Activated naive CD4-positive, alpha-beta T cell treated with anti-CD3 and anti-CD28 coated beads, Interleukin-2, amount 50 U/mL, for 16 hours (primary cell): ENCODE data around the gene LITAFD.
"Not testable (repeated sequence)": the region's sequence is repeated elsewhere in the genome, so short reads cannot be mapped to it uniquely, and the experiment has no call there.

Source experiments
- DNase-seq: peaks from one replicate; pipeline ENCODE4 v3.0.0-alpha.2; 2020

LITAFD gene

DNA sequence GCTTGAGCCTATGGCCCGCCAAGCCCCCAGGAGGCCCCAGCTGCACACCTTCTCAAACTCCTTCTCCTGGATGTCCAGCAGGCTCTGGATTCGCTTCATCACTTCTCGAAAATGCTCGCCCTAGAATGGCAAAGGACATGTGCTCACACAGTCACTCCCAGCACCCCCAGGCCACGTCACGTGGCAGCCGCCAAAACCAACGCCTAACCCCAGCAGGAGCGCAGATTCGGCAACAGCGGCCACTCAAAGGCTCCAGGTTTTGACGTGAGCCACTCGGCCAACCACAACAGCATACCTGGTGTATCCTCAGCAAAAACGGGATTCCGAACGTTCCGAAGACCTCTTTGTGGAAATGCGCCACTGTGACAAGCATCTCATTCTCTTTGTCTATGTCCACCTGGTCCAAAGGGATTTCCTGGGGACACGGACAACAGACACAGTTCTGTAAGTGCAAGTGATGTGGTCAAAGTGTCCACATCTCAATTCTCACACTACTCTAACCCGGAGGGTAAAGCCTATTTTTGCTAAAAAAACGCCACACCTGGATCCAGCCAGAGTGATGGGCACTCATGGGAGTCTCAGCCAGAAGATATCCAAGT lies 12.7 kb downstream of the LITAFD start:
- DNase-seq: no peak

DNA sequence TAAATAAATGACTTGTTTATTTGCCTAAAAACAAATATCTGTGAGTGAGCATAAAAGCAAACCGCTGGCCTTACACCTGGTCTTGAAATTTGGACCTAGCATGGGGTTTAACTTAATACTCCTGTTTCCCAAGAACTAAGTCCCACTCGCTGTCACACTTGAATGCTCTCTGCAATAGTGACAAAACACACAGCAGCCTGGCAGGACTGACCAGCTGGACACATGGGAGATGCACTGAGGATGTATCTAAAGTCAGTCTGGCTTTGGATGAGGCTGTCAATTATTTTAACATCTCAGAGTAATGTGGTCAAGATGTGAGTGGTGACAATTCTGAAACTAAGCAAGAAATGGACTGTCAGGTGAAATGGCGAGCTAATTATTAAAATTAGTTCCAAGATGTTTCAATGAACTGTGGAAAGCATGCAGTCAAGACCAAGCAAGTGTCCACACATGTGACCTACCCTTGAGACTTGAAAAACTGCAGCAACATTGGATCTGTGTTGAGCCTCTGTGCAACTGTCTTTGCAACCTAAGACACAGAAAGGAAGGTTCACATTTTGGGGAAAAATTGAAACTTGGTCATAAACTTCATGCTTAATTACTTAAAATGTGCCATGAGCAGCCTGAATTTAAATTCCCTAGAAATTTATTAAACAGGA lies 16.6 kb downstream of the LITAFD start:
- no peak for DNase-seq

DNA sequence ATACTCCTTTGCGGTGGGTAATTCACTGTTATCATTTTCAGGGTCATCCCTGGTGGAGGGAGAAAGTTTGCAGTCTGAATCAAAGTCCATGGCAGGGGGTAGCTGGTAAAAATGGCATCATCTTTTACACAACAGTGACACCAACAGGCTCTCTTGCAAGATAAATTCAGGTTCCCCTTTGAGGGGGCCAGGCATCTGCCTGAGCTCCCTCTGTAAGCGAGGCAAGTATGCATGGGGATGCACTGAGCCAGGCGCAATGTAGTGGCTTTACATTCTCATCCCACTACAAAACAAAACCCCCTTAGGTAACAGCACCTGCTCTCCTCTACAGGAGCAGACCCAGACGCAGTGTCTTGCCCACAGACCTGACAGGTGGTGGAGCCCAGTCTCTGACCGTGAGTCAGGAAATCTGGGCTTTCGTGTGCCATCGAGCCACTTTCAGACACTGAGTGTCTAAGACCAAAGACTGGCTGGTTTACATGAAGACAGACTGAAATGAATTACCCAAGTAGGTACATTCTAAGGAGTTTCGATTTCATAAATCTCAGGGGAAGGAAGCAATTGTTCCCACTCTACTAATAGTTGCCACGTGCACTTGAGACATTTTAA lies 17.7 kb downstream of the LITAFD start:
- DNase-seq: no peak

DNA sequence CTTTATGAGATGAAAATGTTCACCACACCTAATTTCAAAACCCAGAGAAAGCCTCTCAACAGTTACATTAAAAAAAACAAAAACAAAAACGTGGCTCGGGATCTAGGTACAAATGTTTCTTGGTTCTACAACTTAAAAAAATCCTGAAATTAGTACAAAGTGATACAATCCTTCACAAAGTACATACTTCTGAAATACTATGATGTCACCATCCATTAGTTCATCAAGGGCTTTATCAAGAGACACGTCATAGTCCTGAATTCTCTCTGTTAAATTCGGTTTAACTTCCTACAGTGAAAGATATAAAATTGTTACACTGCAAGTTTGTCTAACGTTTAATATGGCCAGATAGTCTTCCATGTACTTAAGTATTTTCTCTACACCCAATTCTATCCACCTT lies 18.2 kb downstream of the LITAFD start:
- DNase-seq: no peak

DNA sequence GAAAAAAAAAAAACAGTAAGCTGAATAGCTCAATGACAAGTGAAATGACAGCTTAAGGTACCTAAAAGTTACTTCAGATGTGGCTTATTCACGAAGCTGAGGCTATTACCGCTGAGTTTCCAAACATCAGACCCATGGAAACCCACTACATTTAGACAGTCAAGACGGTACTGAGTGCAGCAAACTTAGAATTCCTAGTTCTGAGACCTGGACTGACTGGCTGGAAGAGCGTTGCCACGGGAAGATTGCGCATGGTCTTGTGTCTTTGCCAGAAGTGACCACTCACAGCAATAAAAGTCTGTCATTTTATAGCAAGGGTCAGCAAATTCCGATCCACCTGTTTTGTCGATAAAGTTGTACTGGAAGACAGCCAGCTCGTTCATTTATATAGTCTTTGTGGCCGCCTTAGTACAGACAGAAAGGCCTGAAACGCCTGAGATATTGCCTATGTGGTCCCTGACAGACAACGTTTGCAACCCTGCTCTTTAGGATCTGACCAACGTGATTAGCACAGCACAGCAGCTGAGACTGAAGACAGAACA lies 19.2 kb downstream of the LITAFD start:
- DNase-seq: no peak

DNA sequence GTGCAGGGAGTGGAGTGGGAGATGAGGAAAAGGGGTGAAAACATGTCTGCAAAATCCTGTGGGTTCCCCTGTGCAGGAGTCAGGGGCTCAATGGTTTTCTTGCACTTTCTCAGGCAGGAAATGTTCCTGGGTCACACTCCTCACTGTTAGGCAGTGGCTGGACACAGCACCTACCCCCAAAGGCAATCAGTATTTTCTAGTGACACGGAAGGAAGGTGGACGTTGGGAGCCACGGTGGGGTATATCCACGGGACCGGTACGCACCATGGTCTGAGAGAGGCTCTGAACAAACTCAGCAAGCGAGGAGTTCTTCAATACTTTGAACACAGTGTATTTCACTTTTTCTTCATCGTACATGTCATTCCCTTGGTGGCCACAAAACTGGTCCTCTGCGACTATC lies 20.9 kb downstream of the LITAFD start:
- DNase-seq: no peak

DNA sequence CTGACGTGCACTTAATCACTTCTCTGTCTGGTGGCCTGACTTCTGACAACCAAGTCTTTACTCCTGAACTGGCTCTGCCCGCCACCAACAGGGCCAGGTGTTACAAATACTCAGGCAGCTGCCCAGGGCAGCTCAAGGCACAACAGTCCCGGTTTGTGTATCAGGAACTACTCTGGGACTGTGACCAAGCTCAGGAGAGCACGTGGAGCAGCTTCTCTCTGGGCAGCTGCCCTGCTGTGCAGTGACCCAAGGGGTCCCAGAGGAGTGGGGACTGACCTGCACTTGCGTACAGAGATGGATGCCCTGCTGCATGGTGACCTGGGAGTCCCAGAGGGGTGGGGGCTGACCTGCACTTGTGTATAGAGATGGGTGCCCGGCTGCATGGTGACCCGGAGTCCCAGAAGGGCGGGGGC lies 21.9 kb downstream of the LITAFD start:
- no peak for DNase-seq

DNA sequence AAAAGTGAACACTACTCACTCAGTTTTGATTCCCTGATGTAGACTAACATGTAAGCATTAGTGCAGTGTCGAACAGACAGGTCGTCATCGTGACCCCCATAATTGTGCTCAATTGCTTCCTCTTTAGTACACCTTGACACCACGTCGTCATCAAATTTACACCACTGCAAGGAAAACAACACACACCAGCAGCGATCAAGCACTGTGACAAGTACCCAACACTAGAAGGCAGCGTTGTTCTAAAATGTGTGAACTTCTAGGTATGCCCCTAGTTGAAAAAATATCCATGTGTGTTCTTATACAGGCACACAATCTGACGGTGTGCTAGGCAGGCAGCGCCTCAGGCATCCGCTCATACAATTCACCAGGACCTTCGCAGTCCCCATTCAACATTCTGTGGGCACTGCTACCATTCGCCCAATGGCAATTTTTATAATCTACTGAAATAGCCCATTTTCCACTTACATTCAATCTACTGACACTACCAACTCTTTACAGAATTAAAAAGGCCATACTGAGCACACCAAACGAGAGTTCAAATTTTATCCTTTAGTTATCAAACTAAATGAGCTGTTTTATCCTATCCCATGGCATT lies 23.1 kb downstream of the LITAFD start:
- no peak for DNase-seq

DNA sequence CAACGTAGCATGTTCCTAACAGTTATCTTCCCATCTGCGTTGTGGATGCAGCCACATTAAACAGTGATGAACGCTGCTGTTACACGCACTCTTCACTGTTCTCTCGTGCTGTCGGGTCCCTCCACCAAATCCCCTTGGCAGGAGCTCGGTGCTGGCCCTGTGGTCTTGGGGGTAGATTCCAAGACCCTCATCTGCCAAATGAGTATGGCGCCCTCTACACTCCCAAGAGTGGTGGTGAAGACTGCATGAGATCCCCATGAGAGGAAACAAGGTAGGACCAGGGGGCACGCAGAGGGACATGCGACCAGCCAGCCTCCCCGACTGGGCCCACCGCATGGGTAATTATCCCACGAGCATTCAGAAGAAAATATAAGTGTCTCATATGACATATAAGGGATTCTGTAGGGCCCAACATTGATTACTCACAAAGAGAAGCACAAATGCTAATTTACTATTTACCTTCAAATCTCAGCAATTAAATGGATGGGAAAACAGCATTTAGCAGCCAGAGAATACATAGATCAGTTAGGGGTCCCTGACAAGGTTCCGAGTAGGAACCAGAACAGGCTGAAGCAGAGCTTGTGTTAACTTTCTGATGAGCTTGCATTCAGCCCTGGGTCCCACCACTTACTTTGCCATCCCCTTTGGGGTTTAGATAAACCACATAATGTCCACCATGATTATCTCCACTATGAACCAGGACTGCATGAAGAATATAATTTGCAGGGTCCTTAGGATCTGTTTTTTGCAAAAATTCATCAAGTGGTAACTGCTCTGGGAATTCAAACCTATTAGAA lies 23.8 kb downstream of the LITAFD start:
- no peak for DNase-seq

DNA sequence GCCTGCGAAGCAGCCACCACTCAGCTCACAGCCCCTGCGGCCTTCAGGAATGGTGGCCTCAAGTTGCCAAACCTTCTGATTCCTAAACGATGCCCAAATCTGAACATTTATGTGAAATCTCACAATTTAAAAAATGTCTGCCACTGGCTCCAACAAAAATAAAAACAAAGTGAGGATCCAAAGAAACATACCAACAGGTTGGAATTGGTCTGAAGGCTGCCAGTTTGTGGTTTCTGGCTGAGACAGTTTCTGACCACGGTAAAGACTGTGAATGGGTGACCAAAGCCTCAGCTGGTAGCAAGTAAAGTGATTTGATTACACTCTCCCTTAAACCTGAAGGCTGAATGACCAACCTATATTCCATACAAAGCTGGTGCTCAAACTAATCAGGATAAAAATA lies 24.9 kb downstream of the LITAFD start:
- DNase-seq: no peak

DNA sequence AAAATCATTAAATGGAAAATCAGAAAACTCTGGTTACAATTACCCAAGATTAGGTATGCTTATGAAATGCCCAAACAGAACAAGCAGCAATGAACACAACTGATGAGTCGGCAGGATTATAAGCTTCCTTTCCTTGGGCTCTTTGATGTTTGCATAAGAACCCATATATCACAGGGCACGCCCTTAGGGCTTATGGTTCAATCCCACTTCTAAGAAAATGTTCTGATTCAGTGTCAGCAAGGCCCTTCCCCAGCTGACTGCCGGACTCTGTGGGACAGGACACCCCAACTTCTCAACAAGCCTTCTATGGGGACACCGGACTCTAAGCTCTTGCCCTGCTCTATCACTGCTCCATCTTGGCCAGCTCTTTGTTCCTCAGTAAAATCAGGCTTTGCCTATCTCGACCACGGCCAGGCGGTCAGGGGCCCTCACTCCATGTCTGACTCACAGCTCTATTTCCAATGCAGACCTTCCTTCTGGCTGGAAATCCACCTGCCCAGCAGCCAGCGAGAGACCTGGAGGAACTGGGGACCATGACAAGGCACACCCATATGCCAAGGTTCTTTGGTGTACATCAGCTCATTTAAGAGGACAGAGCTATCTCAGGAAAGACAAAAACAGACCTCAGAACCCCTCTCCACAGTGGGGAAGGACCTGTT lies 26.8 kb downstream of the LITAFD start:
- DNase-seq: no peak

DNA sequence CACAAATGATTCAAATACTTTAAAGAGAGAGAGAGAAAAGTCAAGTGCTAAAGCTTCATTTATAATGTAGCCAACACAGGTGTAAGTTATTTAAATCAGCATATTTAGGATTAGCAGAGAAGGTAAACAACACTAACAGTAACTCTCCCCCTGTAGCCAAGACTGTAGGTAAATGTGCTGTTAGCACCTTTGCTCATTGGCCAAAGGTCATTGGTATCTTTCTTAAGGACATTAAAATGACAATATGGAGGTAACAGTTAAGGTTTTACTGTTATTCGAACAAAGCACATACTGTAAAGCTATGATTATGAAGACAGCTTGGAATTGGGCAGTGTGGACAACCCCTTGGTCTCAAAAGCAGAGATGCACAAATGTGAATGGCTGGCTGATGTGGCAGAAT lies 28.7 kb downstream of the LITAFD start:
- DNase-seq: no peak

DNA sequence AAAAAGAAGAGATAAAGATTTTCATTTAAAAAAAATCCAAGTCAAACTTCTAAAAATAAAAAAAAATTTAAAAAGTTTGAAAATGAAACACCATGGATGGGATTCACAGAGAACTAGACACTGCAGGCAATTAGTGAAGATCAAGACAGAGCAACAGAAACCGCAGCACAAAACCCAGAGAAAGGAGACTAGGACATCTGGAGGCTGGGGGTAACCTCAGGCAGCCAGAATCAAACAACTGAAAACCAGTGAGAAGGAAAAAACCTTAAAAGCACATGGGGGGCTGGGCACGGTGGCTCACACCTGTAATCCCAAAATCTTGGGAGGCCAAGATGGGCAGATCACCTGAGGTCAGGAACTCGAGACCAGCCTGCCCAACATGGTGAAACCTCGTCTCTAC lies 30.6 kb downstream of the LITAFD start:
- no peak for DNase-seq

DNA sequence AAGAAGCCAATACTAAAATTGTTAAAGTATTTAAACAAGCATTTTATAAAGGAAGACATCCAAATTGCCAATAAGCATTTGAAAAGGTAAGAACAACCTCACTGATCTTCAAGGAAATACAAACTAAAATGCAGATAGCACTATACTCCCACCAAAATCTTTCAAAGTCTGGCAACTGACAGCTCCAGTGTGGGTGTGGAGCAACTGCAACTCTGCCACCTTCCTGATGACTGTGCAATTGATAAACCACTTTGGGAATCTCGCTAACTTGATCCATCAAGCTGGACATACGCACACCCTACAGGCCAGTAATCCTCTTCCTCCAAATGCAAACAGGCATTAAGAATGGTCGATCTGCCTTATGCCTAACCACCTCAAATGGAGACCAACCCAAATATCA lies 31.9 kb downstream of the LITAFD start:
- no peak for DNase-seq

DNA sequence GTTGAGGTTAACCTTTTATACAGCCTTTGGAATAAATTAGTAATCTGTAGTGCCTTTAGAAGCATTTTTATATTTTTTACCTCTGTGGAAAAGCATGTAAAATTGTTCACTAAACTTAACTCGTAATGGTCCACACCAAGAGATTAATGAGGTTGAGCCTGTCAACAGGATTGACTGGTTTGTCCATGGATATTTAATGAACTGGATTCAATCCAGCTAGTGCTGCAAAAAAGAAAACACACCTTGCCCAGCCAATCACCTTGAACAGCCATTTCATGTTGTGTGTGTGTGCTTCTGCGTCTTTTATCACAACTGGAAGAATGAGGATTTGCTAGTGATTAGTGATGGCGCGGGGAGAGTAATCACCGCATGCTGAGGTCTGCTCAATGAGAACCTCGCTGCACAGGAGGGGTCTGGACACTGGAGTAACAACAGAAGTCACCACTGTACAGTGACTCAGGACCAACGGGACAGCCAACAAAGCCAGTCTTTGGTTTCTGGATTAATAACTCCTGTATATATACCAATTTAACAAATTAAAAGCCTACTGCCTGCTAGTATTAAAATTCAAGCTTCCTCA lies 33.7 kb downstream of the LITAFD start:
- no peak for DNase-seq

DNA sequence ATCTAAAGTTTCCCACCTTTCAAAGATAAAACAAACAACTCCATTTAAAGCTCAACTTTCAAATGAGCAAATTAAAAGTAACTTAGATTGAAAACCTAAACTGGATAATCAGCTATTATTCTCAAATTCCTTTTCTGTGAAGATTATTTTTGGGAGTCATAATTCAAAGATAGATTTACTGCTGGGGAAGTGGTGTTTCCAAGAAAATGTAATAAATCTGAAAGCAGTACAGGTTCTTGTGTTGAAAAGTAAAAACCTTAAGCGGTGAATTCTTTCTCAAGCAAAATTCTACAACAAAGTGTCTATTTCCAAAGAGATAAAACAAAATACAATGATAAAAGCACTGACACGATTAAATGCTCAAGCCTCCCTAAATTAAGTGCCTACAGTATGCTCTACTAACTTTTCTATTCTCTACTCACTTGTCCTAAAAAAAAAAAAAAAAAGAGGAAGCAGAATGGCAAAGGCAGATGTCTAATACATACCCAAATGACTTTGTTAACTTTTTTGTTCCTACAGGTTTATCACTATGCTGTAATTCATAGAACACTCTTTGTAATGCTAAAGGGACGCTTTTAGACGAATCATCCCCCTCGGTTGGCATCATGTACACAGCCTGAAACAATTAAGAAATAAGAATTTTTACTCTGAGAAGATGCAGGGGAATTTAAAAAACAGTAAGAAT lies 34.5 kb downstream of the LITAFD start:
- DNase-seq: no peak

DNA sequence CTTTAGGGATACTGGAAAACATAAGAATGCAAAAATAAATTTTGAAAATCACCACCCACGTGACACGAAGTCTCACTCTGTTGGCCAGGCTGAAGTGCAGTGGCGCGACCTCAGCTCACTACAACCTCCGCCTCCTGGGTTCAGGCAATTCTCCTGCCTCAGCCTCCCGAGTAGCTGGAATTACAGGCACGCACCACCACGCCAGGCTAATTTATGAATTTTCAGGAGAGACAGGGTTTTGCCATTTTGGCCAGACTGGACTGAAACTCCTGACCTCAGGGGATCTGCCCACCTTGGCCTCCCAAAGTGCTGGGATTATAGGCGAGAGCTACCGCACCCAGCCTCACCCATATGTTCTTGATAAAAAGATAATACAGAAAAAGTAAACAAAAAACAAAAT lies 35.2 kb downstream of the LITAFD start:
- not testable (repeated sequence) for DNase-seq

DNA sequence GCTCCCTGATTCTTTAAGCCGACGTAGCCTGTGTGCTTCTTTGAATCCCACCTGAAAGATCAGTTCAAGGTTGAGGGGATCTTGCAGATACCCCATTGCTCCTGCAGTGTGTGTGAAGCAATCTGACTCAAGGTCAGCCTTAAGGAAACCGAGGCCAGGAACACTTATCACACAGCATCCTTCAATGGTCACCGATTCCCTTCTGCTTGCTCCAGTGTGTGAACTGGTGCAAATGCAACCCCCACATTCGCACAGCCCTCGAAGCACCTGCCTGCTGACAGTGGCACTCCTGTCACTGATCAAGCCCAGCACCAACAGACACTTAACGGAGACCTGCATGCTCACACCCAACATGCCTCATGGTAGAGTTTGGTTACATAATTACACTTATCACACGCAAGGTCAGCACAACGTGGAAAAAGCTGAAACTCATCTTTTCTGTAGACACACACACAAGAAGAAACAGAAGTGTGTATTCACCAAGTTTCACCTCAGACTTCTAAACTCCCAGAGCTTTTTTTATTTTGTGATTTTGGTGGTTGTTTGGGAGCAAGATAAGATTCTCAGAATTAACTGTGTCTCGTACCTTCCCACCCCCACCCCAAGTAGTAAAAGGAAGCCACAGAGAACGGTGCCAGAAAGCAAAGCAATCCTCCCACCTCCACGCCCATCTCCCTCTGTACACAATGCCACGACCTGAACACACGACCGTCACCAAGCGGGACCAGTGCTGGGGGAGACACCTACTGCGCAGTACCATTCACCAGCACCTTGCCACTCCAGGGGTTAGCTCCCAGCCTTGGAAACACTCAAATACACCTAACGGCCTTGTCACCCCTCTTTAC lies 37.2 kb downstream of the LITAFD start:
- DNase-seq: no peak

DNA sequence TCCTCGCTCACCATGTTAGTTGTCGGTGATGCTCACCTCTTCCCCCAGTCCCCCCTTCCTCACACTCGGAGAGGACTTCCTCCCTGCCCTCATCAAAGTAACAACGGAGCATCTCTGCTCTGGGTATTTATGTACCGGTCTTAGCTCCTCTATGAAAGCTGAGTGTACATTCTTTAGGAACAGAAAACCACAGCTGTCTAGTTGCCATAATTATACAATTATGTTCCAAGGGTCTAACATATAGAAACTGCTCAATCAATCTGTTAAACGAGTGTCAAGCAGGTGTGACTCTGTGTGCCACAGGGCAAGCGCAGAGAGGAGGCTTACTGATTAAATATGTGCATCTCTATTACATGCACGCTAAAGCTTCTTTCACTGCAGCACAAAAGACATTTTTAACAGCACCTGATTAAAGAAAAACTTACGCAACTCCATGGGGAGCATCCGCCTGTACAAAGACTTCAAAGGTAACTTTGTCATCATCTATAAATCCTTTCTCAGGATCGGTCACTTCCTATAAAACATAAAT lies 37.8 kb downstream of the LITAFD start:
- DNase-seq: no peak

DNA sequence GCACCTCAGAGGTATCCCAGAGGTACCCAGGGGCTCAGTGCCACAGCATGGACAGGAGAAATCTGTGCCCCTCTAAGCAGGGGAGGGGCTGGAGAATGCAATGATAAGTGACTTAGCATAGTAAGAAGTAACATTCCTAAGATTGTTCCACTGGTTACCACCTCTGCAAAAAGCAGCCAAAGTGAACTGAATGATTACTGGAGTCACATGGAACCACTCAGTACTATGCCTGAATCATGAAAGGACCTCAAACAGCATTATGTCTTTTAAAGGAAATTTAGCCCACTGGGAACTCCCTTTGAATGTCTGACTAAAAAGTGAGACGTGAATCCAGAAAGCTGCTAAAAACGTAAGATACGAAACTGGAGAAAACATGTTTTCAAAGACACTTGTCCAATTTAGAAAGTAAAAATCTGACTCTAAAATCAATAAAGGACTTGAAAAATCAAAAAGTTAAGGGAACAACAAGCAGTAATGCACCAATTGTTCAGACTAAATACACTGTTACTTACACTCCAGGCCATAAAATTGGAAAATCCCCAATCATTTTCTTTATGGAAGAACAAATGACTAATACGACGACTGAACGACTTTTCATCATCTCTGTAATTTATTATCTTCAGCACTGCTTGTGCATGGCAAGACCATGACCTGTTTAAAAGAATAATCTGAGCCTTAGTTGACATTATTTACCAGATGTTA lies 38.6 kb downstream of the LITAFD start:
- no peak for DNase-seq
